ENCODE results near the gene MXD4. TPM values are rescaled to one million over a fixed set of nuclear protein-coding genes. Genes with fewer than 3 reads are reported as not detected.

Gene MXD4
- polyA plus RNA-seq, 1 of the 3 experiments (the other 2 are of a cell fraction) = 38.6 TPM

DNA sequence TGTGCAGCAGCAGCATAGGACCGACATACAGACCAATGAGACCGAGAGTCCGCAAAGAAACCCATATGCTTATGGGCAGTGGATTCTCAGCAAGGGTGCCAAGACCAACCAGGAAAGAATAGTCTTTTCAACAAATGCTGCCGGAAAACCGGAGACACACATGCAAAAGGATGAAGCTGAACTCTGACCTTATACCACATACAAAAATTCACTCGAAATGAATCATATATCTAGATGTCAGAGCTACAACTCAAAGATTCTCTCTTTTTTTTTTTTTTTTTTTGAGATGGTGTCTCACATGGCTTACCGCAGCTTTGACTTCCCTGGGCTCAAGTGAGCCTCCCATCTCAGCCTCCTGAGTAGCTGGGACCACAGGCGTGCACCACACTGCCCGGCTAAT is 16.0 kb upstream of the MXD4 start:
- H3K27ac ChIP-seq (ENCODE audit: low read depth in 2 of 2, low read length in 1 of 2) = no peak overlapping the region
- H4K20me1 ChIP-seq (ENCODE audit: insufficient read depth) = no peaks in the 10 kb centered on the region
- no peaks in the 10 kb centered on the region for H3K36me3 ChIP-seq (replicated peaks in 1 of 2; ENCODE audit: control insufficient read depth in 1 of 2, insufficient read depth in 2 of 2, low read length in 1 of 2)
- 92% methylated on average over 9 of the region's 9 CpGs for WGBS (ENCODE audit: low lambda C conversion rate)
- no peaks in the 10 kb centered on the region for H3K27me3 ChIP-seq (ENCODE audit: insufficient read depth)
- peaks cover 0 to 29% of the 10 kb centered on the region in 2 experiments; a peak in 1 of 4 replicates for H3K4me1 ChIP-seq (ENCODE audit: control insufficient read depth in 1 of 2, insufficient read depth in 2 of 2, low read depth in 1 of 2, low read length in 1 of 2)
- TF ChIP-seq NFIC (IDR thresholded peaks at IDR 0.05; ENCODE audit: borderline replicate concordance) (no peak), TEAD4 (IDR thresholded peaks at IDR 0.05; ENCODE audit: borderline replicate concordance, insufficient read depth) (no peak), CHD2 (IDR thresholded peaks at IDR 0.05; ENCODE audit: low read length, partially characterized antibody) (no peak), FOXJ3 (CRISPR knock-in tag; IDR thresholded peaks at IDR 0.05) (no peak), EP300 (IDR thresholded peaks at IDR 0.05; ENCODE audit: borderline replicate concordance in 1 of 2, low read depth in 1 of 2, low read length in 1 of 2) (no peak), POLR2AphosphoS5 (IDR thresholded peaks at IDR 0.05; ENCODE audit: low read depth, low read length) (no peak), NRF1 (IDR thresholded peaks at IDR 0.05; ENCODE audit: low read depth, low read length) (no peak), FOSL2 (IDR thresholded peaks at IDR 0.05; ENCODE audit: borderline replicate concordance, low read depth) (no peak), SMC3 (IDR thresholded peaks at IDR 0.05; ENCODE audit: low read depth, low read length) (no peak), TAF1 (IDR thresholded peaks at IDR 0.05; ENCODE audit: borderline replicate concordance, low read depth, low read length) (no peak)
- TF ChIP-seq, protein P1, sequence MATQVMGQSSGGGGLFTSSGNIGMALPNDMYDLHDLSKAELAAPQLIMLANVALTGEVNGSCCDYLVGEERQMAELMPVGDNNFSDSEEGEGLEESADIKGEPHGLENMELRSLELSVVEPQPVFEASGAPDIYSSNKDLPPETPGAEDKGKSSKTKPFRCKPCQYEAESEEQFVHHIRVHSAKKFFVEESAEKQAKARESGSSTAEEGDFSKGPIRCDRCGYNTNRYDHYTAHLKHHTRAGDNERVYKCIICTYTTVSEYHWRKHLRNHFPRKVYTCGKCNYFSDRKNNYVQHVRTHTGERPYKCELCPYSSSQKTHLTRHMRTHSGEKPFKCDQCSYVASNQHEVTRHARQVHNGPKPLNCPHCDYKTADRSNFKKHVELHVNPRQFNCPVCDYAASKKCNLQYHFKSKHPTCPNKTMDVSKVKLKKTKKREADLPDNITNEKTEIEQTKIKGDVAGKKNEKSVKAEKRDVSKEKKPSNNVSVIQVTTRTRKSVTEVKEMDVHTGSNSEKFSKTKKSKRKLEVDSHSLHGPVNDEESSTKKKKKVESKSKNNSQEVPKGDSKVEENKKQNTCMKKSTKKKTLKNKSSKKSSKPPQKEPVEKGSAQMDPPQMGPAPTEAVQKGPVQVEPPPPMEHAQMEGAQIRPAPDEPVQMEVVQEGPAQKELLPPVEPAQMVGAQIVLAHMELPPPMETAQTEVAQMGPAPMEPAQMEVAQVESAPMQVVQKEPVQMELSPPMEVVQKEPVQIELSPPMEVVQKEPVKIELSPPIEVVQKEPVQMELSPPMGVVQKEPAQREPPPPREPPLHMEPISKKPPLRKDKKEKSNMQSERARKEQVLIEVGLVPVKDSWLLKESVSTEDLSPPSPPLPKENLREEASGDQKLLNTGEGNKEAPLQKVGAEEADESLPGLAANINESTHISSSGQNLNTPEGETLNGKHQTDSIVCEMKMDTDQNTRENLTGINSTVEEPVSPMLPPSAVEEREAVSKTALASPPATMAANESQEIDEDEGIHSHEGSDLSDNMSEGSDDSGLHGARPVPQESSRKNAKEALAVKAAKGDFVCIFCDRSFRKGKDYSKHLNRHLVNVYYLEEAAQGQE (IDR thresholded peaks at IDR 0.05; ENCODE audit: low read depth, low read length) = no peak
- TF ChIP-seq, protein P2, sequence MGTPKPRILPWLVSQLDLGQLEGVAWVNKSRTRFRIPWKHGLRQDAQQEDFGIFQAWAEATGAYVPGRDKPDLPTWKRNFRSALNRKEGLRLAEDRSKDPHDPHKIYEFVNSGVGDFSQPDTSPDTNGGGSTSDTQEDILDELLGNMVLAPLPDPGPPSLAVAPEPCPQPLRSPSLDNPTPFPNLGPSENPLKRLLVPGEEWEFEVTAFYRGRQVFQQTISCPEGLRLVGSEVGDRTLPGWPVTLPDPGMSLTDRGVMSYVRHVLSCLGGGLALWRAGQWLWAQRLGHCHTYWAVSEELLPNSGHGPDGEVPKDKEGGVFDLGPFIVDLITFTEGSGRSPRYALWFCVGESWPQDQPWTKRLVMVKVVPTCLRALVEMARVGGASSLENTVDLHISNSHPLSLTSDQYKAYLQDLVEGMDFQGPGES (IDR thresholded peaks at IDR 0.05; ENCODE audit: low read depth, low read length) = no peak
- TF ChIP-seq, protein P3, sequence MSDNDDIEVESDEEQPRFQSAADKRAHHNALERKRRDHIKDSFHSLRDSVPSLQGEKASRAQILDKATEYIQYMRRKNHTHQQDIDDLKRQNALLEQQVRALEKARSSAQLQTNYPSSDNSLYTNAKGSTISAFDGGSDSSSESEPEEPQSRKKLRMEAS (IDR thresholded peaks at IDR 0.05; ENCODE audit: low read depth) = no peak
- TF ChIP-seq, protein P4, sequence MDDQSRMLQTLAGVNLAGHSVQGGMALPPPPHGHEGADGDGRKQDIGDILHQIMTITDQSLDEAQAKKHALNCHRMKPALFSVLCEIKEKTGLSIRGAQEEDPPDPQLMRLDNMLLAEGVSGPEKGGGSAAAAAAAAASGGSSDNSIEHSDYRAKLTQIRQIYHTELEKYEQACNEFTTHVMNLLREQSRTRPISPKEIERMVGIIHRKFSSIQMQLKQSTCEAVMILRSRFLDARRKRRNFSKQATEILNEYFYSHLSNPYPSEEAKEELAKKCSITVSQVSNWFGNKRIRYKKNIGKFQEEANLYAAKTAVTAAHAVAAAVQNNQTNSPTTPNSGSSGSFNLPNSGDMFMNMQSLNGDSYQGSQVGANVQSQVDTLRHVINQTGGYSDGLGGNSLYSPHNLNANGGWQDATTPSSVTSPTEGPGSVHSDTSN (IDR thresholded peaks at IDR 0.05) = no peak
- H3K9me2 ChIP-seq = no peaks in the 10 kb centered on the region
- ChIA-PET CTCF (no interaction called here), POLR2A (no interaction called here)
- no peak overlapping the region for H3K4me3 ChIP-seq (ENCODE audit: low read depth in 2 of 2, low read length in 1 of 2)
- no peaks in the 10 kb centered on the region for H3K79me2 ChIP-seq (ENCODE audit: insufficient read depth)
- no peak overlapping the region for H3K4me2 ChIP-seq
- no peaks in the 10 kb centered on the region for H3K9me3 ChIP-seq
- H3F3A ChIP-seq (replicated peaks; ENCODE audit: insufficient read depth) = no peaks in the 10 kb centered on the region
- no peak overlapping the region for H2AFZ ChIP-seq (ENCODE audit: low read depth)
- no peak overlapping the region for H3K9ac ChIP-seq
- DNase-seq = no peak

Measured in SK-N-SH (cell line).